Activated CD4-positive, CD25-positive, alpha-beta regulatory T cell (primary cell): ENCODE data around the gene PYM1.
"Not testable (repeated sequence)": the region's sequence is repeated elsewhere in the genome, so short reads cannot be mapped to it uniquely, and the experiment has no call there.

Experiments
- DNase-seq, 4 experiments: peaks; one replicate each; lab custom pipeline; 2025; lab: John Stamatoyannopoulos, UW

The PYM1 gene

GRCh38 chr12:55909513-55909884, 18.2 kb downstream of the PYM1 start:
- no peak for DNase-seq

- no peak for DNase-seq
Observed at GRCh38 chr12:55908726-55909512, 18.8 kb downstream of the PYM1 start.

GRCh38 chr12:55906056-55906455, 21.6 kb downstream of the PYM1 start:
- no peak for DNase-seq

- no peak for DNase-seq
Observed at GRCh38 chr12:55901881-55902490, 25.7 kb downstream of the PYM1 start.

- DNase-seq, result no peak
Observed at GRCh38 chr12:55899082-55899481, 28.6 kb downstream of the PYM1 start.

GRCh38 chr12:55893723-55894122, 34.0 kb downstream of the PYM1 start:
- DNase-seq, result no peak

- no peak for DNase-seq
Observed at GRCh38 chr12:55891310-55891709, 36.4 kb downstream of the PYM1 start.

GRCh38 chr12:55885113-55885512, 42.6 kb downstream of the PYM1 start:
- no peak for DNase-seq

GRCh38 chr12:55877824-55878223, 49.9 kb downstream of the PYM1 start:
- DNase-seq, result no peak

- no peak for DNase-seq
Observed at GRCh38 chr12:55875704-55876467, 51.8 kb downstream of the PYM1 start.

GRCh38 chr12:55874443-55874842, 53.3 kb downstream of the PYM1 start:
- no peak for DNase-seq

- not testable (repeated sequence) for DNase-seq
Observed at GRCh38 chr12:55866454-55867004, 61.2 kb downstream of the PYM1 start.

- no peak for DNase-seq
Observed at GRCh38 chr12:55865327-55865726, 62.4 kb downstream of the PYM1 start.

GRCh38 chr12:55862931-55863330, 64.8 kb downstream of the PYM1 start:
- DNase-seq, result not testable (repeated sequence)

GRCh38 chr12:55862286-55862685, 65.4 kb downstream of the PYM1 start:
- DNase-seq, result no peak

- no peak for DNase-seq
Observed at GRCh38 chr12:55861871-55862270, 65.8 kb downstream of the PYM1 start.

- DNase-seq, result no peak
Observed at GRCh38 chr12:55861396-55861795, 66.3 kb downstream of the PYM1 start.

- no peak for DNase-seq
Observed at GRCh38 chr12:55852740-55853139, 75.0 kb downstream of the PYM1 start.
